Muscle of back (tissue), 11 donors: ENCODE data around the gene CHST13. TPM values are rescaled to one million over a fixed set of nuclear protein-coding genes. Genes with fewer than 3 reads are reported as not detected.
A peak's percentile ranks its signal among the peaks of the same experiment; 100 is the strongest.

Source experiments
- DNase-seq, 3 donors: peaks; one replicate each; pipeline versions ENCODE4 v3.0.0 to v3.0.0-alpha.2; 2013
- polyA plus RNA-seq, 10 donors: library from polyadenylated mRNA; unstranded; fragments of 120-200 nt; gene quantifications; one replicate each; pipeline ENCODE4 v1.2.1, GENCODE V29; 2013; ENCODE audit not compliant: insufficient read length in 10 of 10

CHST13 gene
- polyA plus RNA-seq, 10 donors = 0.09 to 0.45 (median 0.21) TPM; not detected in 2

GRCh38 chr3:126487151-126487771 is 36.7 kb upstream of the CHST13 start:
- DNase-seq = peak in 1 of 3 donors; percentile 55

GRCh38 chr3:126488185-126488584 is 35.8 kb upstream of the CHST13 start:
- DNase-seq = no peak

- DNase-seq = no peak
Measured at GRCh38 chr3:126488886-126489569, 34.9 kb upstream of the CHST13 start.

GRCh38 chr3:126490619-126491018 is 33.3 kb upstream of the CHST13 start:
- no peak for DNase-seq

- DNase-seq = no peak
Measured at GRCh38 chr3:126491221-126492013, 32.5 kb upstream of the CHST13 start.

GRCh38 chr3:126493051-126493450 is 30.9 kb upstream of the CHST13 start:
- DNase-seq = no peak

GRCh38 chr3:126493739-126494138 is 30.2 kb upstream of the CHST13 start:
- DNase-seq = no peak

GRCh38 chr3:126494204-126494969 is 29.6 kb upstream of the CHST13 start:
- no peak for DNase-seq

GRCh38 chr3:126494970-126495230 is 29.1 kb upstream of the CHST13 start:
- no peak for DNase-seq

- DNase-seq = no peak
Measured at GRCh38 chr3:126495786-126496185, 28.2 kb upstream of the CHST13 start.

- no peak for DNase-seq
Measured at GRCh38 chr3:126496894-126497850, 26.8 kb upstream of the CHST13 start.

- no peak for DNase-seq
Measured at GRCh38 chr3:126497956-126498355, 26.0 kb upstream of the CHST13 start.

- DNase-seq = no peak
Measured at GRCh38 chr3:126498461-126498860, 25.5 kb upstream of the CHST13 start.

GRCh38 chr3:126498929-126499328 is 25.0 kb upstream of the CHST13 start:
- DNase-seq = no peak

- DNase-seq = no peak
Measured at GRCh38 chr3:126499401-126499800, 24.6 kb upstream of the CHST13 start.

GRCh38 chr3:126500016-126500415 is 23.9 kb upstream of the CHST13 start:
- no peak for DNase-seq

- no peak for DNase-seq
Measured at GRCh38 chr3:126501054-126501453, 22.9 kb upstream of the CHST13 start.

- DNase-seq = no peak
Measured at GRCh38 chr3:126501736-126502135, 22.2 kb upstream of the CHST13 start.

GRCh38 chr3:126502656-126503055 is 21.3 kb upstream of the CHST13 start:
- DNase-seq = no peak

- DNase-seq = no peak
Measured at GRCh38 chr3:126503701-126504100, 20.3 kb upstream of the CHST13 start.

- no peak for DNase-seq
Measured at GRCh38 chr3:126507886-126508285, 16.1 kb upstream of the CHST13 start.
